Nephron progenitor cell (in vitro differentiated cells): Measurements from ENCODE around the gene OR9Q1.
"Not testable (repeated sequence)": the region's sequence is repeated elsewhere in the genome, so short reads cannot be mapped to it uniquely, and the experiment has no call there.

Source experiments
- DNase-seq: peaks from one replicate; pipeline ENCODE4 v3.0.0; 2021
- H3K27ac Mint-ChIP-seq: 2 replicates; pipeline ENCODE4 v1.8.0; 2021; ENCODE audit warnings: mild to moderate bottlenecking, moderate library complexity, mixed read lengths
- H3K27me3 Mint-ChIP-seq: 2 replicates; pipeline ENCODE4 v1.8.0; 2021; ENCODE audit warnings: mild to moderate bottlenecking, low read depth, mixed read lengths; ENCODE audit not compliant: poor library complexity
- H3K36me3 Mint-ChIP-seq: 2 replicates; pipeline ENCODE4 v1.8.0; 2021; ENCODE audit warnings: low read depth, mixed read lengths
- H3K4me1 Mint-ChIP-seq: 2 replicates; pipeline ENCODE4 v1.8.0; 2021; ENCODE audit warnings: mixed read lengths
- H3K4me3 Mint-ChIP-seq: 2 replicates; pipeline ENCODE4 v1.8.0; 2021; ENCODE audit warnings: mild to moderate bottlenecking, moderate library complexity, mixed read lengths
- H3K9me3 Mint-ChIP-seq: 2 replicates; pipeline ENCODE4 v1.8.0; 2021; ENCODE audit warnings: mild to moderate bottlenecking, moderate library complexity, mixed read lengths
- TF ChIP-seq, protein P1 (sequence below): fragments of 200-600 bp; sonication (generic); IDR thresholded peaks from 2 replicates; pipeline ENCODE4 v1.5.0; 2021; ENCODE audit warnings: antibody characterized with exemption

Gene OR9Q1

DNA sequence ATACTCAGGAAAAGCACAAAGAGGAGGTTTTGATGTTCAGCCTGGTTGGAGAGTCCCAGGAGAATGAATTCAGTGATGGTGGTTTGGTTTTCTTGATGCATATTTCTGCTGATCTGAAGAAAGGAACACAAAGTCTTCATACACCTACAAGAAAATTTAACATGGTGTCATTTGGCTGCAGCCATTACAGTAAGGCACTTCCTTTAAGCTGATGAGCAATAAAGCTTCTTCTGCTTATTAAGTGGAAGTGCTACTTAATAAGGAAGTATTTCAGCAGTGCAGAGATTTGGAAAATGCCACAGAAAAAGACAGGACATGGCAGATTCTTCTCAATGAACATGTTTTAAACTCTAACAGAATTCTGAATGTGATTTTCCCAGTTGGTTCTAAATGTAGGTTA is 180.4 kb downstream of the OR9Q1 start, which contains the start of gene OR1S2:
OR1S2 (minus strand) TSS at position 101 of the 400 bp plus-strand sequence; CDS start at position 101, 0 bp downstream.
- Mint-ChIP-seq H3K9me3 (no peaks in the 10 kb centered on the region), H3K4me1 (no peaks in the 10 kb centered on the region), H3K4me3 (no peak within 1 kb of the TSS), H3K36me3 (no peaks in the 10 kb centered on the region), H3K27me3 (no peaks in the 10 kb centered on the region), H3K27ac (no peak within 1 kb of the TSS)
- TF ChIP-seq, protein P1, sequence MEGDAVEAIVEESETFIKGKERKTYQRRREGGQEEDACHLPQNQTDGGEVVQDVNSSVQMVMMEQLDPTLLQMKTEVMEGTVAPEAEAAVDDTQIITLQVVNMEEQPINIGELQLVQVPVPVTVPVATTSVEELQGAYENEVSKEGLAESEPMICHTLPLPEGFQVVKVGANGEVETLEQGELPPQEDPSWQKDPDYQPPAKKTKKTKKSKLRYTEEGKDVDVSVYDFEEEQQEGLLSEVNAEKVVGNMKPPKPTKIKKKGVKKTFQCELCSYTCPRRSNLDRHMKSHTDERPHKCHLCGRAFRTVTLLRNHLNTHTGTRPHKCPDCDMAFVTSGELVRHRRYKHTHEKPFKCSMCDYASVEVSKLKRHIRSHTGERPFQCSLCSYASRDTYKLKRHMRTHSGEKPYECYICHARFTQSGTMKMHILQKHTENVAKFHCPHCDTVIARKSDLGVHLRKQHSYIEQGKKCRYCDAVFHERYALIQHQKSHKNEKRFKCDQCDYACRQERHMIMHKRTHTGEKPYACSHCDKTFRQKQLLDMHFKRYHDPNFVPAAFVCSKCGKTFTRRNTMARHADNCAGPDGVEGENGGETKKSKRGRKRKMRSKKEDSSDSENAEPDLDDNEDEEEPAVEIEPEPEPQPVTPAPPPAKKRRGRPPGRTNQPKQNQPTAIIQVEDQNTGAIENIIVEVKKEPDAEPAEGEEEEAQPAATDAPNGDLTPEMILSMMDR: no peak
- no peak for DNase-seq

DNA sequence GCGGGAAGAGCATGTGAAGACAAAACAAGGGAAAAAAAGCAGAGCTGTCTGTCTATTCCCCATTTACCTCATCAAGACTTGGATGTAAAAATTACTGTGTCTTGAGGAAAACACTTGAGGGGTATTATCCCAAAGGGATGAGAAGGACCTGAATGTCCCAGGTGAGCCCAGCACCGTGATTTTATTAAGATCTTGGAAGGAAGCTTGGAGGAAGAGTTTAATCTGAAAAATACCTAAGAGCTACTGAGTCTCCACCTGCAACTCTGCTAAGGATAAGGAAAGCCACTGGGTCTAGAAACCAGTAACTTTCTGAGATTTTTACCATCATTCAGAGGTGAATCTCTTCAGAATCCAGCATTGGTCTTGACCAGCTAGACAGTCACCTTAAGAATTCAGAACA is 188.7 kb downstream of the OR9Q1 start, which contains the start of gene OR1S1:
OR1S1 (plus strand) TSS at position 301 of the 400 bp plus-strand sequence.
- H3K27me3 Mint-ChIP-seq, H3K27ac Mint-ChIP-seq, H3K36me3 Mint-ChIP-seq, H3K4me3 Mint-ChIP-seq, H3K9me3 Mint-ChIP-seq, H3K4me1 Mint-ChIP-seq, DNase-seq: not testable (repeated sequence)

DNA sequence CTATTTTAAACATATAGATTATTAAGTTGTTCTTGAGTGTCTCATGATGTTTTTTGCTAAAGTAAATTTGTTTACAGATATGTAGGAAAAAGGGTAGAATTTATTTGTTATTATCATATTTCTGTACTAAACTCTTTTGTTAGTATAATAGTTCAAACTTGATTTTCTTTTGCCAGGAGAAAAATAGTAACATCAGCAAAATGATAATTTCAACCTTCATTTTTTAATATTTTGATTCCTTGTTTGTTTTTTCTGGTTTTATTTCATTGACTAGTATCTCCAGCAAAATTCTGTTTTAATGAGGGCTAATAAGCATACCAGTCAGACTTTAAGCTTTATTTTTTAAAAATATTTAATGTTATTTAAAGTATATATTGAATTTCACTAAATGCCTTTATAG is 192.8 kb downstream of the OR9Q1 start:
- Mint-ChIP-seq H3K4me1 (no peaks in the 10 kb centered on the region), H3K36me3 (no peaks in the 10 kb centered on the region), H3K4me3 (no peak overlapping the region), H3K9me3 (peaks cover 3% of the 10 kb centered on the region), H3K27ac (no peak overlapping the region), H3K27me3 (no peaks in the 10 kb centered on the region)
- no peak for DNase-seq
- TF ChIP-seq, protein P1: no peak

DNA sequence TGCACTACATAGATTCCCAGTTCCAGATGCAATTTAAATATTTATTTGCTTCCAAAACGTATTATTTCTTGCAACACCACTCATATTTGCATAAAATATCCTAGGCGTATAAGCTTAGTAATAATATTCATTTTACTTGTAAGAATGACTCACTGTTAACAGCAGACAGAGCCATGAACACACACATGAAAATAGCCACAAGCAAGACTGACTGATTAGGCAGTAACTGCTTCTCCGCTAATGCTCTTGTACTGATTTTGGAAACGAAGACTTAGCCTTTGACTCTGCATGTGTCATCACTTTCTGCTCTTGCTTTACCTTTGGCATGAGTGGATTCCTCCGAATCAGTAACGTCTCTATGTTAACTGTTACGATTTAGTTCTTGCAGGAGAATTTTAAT is 199.0 kb downstream of the OR9Q1 start:
- no peak for DNase-seq
- Mint-ChIP-seq H3K27ac (no peak overlapping the region), H3K4me3 (no peak overlapping the region), H3K27me3 (peaks cover 4% of the 10 kb centered on the region), H3K9me3 (peaks cover 9% of the 10 kb centered on the region), H3K4me1 (no peaks in the 10 kb centered on the region), H3K36me3 (no peaks in the 10 kb centered on the region)
- TF ChIP-seq, protein P1: no peak

DNA sequence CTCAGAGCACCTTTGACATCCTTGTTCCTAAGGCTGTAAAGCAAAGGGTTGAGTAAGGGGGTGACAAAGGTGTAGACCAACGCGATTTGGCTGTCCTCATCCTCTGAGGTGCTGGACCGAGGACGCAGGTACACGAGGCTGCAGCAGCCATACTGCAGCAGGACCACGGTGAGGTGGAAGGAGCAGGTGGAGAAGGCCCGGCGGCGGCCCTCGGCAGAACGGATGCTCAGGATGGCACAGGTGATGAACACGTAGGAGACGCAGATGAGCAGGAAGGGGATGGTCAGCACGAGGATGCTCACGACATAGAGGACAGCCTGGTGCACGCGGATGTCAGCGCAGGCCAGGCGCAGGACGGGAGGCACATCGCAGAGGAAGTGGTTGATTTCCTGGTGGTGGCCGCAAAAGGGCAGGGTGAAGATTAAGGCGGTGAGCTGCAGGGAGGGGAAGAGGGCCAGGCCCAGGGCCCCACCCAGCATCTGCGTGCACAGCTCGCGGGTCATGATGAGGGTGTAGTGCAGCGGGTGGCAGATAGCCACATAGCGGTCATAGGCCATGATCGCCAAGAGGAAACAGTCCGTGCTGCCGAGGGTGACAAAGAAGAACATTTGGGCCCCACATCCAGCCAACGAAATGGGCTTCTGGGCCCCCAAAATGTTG is 204.4 kb downstream of the OR9Q1 start:
- TF ChIP-seq, protein P1: no peak
- Mint-ChIP-seq H3K4me3 (no peak overlapping the region), H3K4me1 (no peaks in the 10 kb centered on the region), H3K27ac (no peak overlapping the region), H3K36me3 (no peaks in the 10 kb centered on the region), H3K27me3 (no peaks in the 10 kb centered on the region), H3K9me3 (peaks cover 12% of the 10 kb centered on the region)
- DNase-seq: no peak
